SK-N-MC (cell line): ENCODE results near the gene NLRC4.

ENCODE experiments used
- EZH2 ChIP-seq: fragments of 200-600 bp; sonication (generic); IDR thresholded peaks from one replicate; pipeline ENCODE4 v1.6.1; 2017; ENCODE audit warnings: antibody characterized with exemption
- POLR2AphosphoS5 ChIP-seq: IDR thresholded peaks from 2 replicates; pipeline ENCODE4 v1.6.1; 2012; ENCODE audit warnings: mild to moderate bottlenecking, low read depth, low read length, borderline replicate concordance

- TF ChIP-seq POLR2AphosphoS5 (no peak), EZH2 (no peak)
These were observed 24.7 kb upstream of the NLRC4 start for GRCh38 chr2:32289165-32289999.
